ENCODE data around the gene MYBPC1. TPM values are rescaled to one million over a fixed set of nuclear protein-coding genes. Genes with fewer than 3 reads are reported as not detected.

The MYBPC1 gene
- total and polyA plus RNA-seq, 2 of the 13 experiments (the other 11 are each of a cell fraction or from before 2014, with no cell fraction given) = 0.31 to 0.53 TPM

GRCh38 chr12:101666052-101666728, 71.4 kb downstream of the MYBPC1 start:
- TF ChIP-seq CEBPZ (IDR thresholded peaks at IDR 0.05; ENCODE audit: low read length) (no peak), ZNF263 (CRISPR knock-in tag; IDR thresholded peaks at IDR 0.05) (peak; percentile 53; the same call in 1 of the 2 replicates)
- TF ChIP-seq, protein P1, sequence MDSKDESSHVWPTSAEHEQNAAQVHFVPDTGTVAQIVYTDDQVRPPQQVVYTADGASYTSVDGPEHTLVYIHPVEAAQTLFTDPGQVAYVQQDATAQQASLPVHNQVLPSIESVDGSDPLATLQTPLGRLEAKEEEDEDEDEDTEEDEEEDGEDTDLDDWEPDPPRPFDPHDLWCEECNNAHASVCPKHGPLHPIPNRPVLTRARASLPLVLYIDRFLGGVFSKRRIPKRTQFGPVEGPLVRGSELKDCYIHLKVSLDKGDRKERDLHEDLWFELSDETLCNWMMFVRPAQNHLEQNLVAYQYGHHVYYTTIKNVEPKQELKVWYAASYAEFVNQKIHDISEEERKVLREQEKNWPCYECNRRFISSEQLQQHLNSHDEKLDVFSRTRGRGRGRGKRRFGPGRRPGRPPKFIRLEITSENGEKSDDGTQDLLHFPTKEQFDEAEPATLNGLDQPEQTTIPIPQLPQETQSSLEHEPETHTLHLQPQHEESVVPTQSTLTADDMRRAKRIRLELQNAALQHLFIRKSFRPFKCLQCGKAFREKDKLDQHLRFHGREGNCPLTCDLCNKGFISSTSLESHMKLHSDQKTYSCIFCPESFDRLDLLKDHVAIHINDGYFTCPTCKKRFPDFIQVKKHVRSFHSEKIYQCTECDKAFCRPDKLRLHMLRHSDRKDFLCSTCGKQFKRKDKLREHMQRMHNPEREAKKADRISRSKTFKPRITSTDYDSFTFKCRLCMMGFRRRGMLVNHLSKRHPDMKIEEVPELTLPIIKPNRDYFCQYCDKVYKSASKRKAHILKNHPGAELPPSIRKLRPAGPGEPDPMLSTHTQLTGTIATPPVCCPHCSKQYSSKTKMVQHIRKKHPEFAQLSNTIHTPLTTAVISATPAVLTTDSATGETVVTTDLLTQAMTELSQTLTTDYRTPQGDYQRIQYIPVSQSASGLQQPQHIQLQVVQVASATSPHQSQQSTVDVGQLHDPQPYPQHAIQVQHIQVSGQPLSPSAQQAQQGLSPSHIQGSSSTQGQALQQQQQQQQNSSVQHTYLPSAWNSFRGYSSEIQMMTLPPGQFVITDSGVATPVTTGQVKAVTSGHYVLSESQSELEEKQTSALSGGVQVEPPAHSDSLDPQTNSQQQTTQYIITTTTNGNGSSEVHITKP (CRISPR knock-in tag; IDR thresholded peaks at IDR 0.05; ENCODE audit: low read depth) = peak; percentile 63; the same call in 1 of the 2 replicates
- TF ChIP-seq, protein P2, sequence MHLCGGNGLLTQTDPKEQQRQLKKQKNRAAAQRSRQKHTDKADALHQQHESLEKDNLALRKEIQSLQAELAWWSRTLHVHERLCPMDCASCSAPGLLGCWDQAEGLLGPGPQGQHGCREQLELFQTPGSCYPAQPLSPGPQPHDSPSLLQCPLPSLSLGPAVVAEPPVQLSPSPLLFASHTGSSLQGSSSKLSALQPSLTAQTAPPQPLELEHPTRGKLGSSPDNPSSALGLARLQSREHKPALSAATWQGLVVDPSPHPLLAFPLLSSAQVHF (CRISPR knock-in tag; IDR thresholded peaks at IDR 0.05) = no peak
- intact Hi-C loops (cut with micrococcal nuclease; ENCODE audit: unreplicated experiment) = no loop called here
- in situ Hi-C loops (cut with HindIII; ENCODE audit: extremely low pct_ligation_motif_present, low pct_unique_long_range_greater_than_20kb) = no loop called here
- ChIA-PET CTCF (ENCODE audit: low intra/inter-chr PET ratio, low total read pairs) (no interaction called here), POLR2A (interaction anchor here (0.6 to 1.0 kb wide), 2 partner anchors 32 to 58 kb away, joined by 3 read pairs; no protein-coding TSS in a partner anchor)
- Histone ChIP-seq H3K36me3 (replicated peaks in 1 of 2; ENCODE audit: control insufficient read depth in 1 of 2, insufficient read depth in 2 of 2, low read length in 2 of 2) (no peaks in the 10 kb centered on the region), H3K4me3 (replicated peaks in 1 of 3; ENCODE audit: insufficient read depth in 1 of 3, low read depth in 2 of 3, low read length in 3 of 3) (no peak overlapping the region), H3K9ac (ENCODE audit: insufficient read depth, low read depth, low read length) (no peak overlapping the region), H2AFZ (ENCODE audit: low read length) (no peak overlapping the region), H3K9me3 (ENCODE audit: low read length) (no peaks in the 10 kb centered on the region), H4K20me1 (ENCODE audit: insufficient read depth, low read length) (no peaks in the 10 kb centered on the region), H3K79me2 (ENCODE audit: insufficient read depth, low read length) (no peaks in the 10 kb centered on the region), H3K27ac (ENCODE audit: extremely low read length, insufficient read depth, low read length) (no peak overlapping the region), H3K27me3 (ENCODE audit: control insufficient read depth in 1 of 2, insufficient read depth in 2 of 2, low read length in 2 of 2) (no peaks in the 10 kb centered on the region), H3K4me1 (ENCODE audit: insufficient read depth, low read length) (peaks cover 56% of the 10 kb centered on the region), H3K4me2 (ENCODE audit: low read depth, low read length) (no peak overlapping the region; the same call in 1 of the 2 replicates)
- DNase-seq (ENCODE audit: low spot score) (no peak), ATAC-seq (no peak), FAIRE-seq (no peak)
- BruUV-seq (replicated peaks) = no TSS peak
- 81% methylated on average over 7 of the region's 7 CpGs for WGBS (ENCODE audit: low lambda C conversion rate)
